Left colon (tissue), 2 donors: Measurements from ENCODE around the gene C19orf25. TPM values are rescaled to one million over a fixed set of nuclear protein-coding genes. Genes with fewer than 3 reads are reported as not detected.

Source experiments
- ATAC-seq: fragments of 200-7000 bp; cut with Tn5 transposase; one replicate; pipeline ENCODE4 v1.9.1; 2020; ENCODE audit warnings: mild to moderate bottlenecking, moderate library complexity
- DNase-seq, 2 donors: peaks; one replicate each; pipeline ENCODE4 v3.0.0-alpha.2; 2020
- intact Hi-C, 2 donors: fragments of 100-400 bp; cut with DNase I in 1 of 2; cut with micrococcal nuclease in 1 of 2; formaldehyde crosslinking; loops; one replicate each; pipeline versions ENCODE4 v1.11.2 to v1.14.0; 2022; cut with DNase I, micrococcal nuclease
- total RNA-seq, 2 donors: library from RNA; stranded (reverse); fragmentation: NEBNext Ultra II Directional; extraction: Animal tissue kit (Norgen Biotek cat#: 25700); gene quantifications; one replicate each; pipeline ENCODE4 v1.2.1, GENCODE V29; 2021
- donor health status: DM: no; HTN: no; CAD: no.
- donor health status: DM: yes; HTN: yes; CAD: no.

The C19orf25 gene
- total RNA-seq, 2 donors from 2014 or later, result 34.2 to 35.7 TPM

GRCh38 chr19:1513499-1514294, 34.7 kb upstream of the C19orf25 start:
- intact Hi-C loops, result no loop called here

GRCh38 chr19:1512671-1513498, 33.9 kb upstream of the C19orf25 start, which contains the start of gene ADAMTSL5:
Gene ADAMTSL5 (minus strand): TSS chr19:1513019. CDS start chr19:1510943, 2,076 bp downstream.
- peak; percentile 58 to 81 for DNase-seq
- ATAC-seq, result peak; percentile 75
- intact Hi-C loops, result no loop called here

More at GRCh38 chr19:1513499-1514294, 34.7 kb upstream of the C19orf25 start:
- ATAC-seq (peak; percentile 71), DNase-seq (peak; percentile 47 to 58)

- no peak for DNase-seq
- intact Hi-C loops, result no loop called here
- ATAC-seq, result no peak
Observed at GRCh38 chr19:1511318-1512317, 32.6 kb upstream of the C19orf25 start.

- DNase-seq (no peak), ATAC-seq (no peak)
- intact Hi-C loops, result no loop called here
Observed at GRCh38 chr19:1510807-1511206, 31.8 kb upstream of the C19orf25 start.

GRCh38 chr19:1510442-1510806, 31.4 kb upstream of the C19orf25 start:
- intact Hi-C loops, result no loop called here
- ATAC-seq (no peak), DNase-seq (no peak)

GRCh38 chr19:1509602-1510441, 30.8 kb upstream of the C19orf25 start:
- no peak for ATAC-seq
- DNase-seq, result no peak
- intact Hi-C loops, result no loop called here

GRCh38 chr19:1508507-1508856, 29.5 kb upstream of the C19orf25 start:
- no peak for ATAC-seq
- no peak for DNase-seq
- intact Hi-C loops, result no loop called here

- intact Hi-C loops, result no loop called here
- DNase-seq (peak; percentile 91 to 93), ATAC-seq (peak; percentile 84)
Observed at GRCh38 chr19:1507763-1508506, 28.9 kb upstream of the C19orf25 start.

GRCh38 chr19:1507192-1507660, 28.2 kb upstream of the C19orf25 start:
- peak in 1 of 2 donors; percentile 26 for DNase-seq
- intact Hi-C loops, result no loop called here
- ATAC-seq, result no peak

GRCh38 chr19:1505991-1506881, 27.2 kb upstream of the C19orf25 start:
- no peak for DNase-seq
- intact Hi-C loops, result no loop called here

GRCh38 chr19:1505012-1505411, 26.0 kb upstream of the C19orf25 start:
- intact Hi-C loops, result no loop called here
- DNase-seq (no peak), ATAC-seq (no peak)

More at GRCh38 chr19:1505991-1506881, 27.2 kb upstream of the C19orf25 start:
- ATAC-seq, result no peak

GRCh38 chr19:1503925-1504773, 25.1 kb upstream of the C19orf25 start:
- DNase-seq (no peak), ATAC-seq (no peak)
- intact Hi-C loops, result no loop called here

- ATAC-seq (no peak), DNase-seq (peak in 1 of 2 donors; percentile 69)
- intact Hi-C loops, result no loop called here
Observed at GRCh38 chr19:1503089-1503924, 24.3 kb upstream of the C19orf25 start.

- ATAC-seq (no peak), DNase-seq (no peak)
- intact Hi-C loops, result no loop called here
Observed at GRCh38 chr19:1502433-1503088, 23.5 kb upstream of the C19orf25 start.
